ENCODE results near the gene RAPGEF4.

RAPGEF4 gene

DNA sequence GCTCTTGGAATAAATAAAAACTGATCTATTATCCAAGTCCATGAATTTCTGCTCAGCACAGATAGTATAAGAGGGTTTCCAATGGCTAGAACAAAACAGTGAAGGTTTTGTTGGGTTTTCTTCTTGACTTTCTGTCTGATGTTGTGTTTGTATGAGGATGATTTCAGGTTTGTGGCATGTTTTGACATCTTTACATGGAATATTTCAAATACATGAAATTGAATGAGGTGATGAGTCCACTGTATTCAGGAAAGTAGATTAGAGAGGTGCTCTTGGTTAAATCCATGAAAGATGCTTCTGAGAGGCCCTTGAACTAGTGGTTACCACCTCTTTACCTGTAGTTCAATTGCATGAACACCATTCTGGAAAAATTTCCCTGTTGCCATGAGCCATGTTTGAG is 84.3 kb downstream of the RAPGEF4 start:
- no peak for DNase-seq (ENCODE audit: low read depth)
- H3K4me3 ChIP-seq (ENCODE audit: low read length): no peak overlapping the region
- TF ChIP-seq, protein P1, sequence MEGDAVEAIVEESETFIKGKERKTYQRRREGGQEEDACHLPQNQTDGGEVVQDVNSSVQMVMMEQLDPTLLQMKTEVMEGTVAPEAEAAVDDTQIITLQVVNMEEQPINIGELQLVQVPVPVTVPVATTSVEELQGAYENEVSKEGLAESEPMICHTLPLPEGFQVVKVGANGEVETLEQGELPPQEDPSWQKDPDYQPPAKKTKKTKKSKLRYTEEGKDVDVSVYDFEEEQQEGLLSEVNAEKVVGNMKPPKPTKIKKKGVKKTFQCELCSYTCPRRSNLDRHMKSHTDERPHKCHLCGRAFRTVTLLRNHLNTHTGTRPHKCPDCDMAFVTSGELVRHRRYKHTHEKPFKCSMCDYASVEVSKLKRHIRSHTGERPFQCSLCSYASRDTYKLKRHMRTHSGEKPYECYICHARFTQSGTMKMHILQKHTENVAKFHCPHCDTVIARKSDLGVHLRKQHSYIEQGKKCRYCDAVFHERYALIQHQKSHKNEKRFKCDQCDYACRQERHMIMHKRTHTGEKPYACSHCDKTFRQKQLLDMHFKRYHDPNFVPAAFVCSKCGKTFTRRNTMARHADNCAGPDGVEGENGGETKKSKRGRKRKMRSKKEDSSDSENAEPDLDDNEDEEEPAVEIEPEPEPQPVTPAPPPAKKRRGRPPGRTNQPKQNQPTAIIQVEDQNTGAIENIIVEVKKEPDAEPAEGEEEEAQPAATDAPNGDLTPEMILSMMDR (IDR thresholded peaks at IDR 0.05; ENCODE audit: insufficient read depth, low read depth, low read length, missing control alignments): no peak

DNA sequence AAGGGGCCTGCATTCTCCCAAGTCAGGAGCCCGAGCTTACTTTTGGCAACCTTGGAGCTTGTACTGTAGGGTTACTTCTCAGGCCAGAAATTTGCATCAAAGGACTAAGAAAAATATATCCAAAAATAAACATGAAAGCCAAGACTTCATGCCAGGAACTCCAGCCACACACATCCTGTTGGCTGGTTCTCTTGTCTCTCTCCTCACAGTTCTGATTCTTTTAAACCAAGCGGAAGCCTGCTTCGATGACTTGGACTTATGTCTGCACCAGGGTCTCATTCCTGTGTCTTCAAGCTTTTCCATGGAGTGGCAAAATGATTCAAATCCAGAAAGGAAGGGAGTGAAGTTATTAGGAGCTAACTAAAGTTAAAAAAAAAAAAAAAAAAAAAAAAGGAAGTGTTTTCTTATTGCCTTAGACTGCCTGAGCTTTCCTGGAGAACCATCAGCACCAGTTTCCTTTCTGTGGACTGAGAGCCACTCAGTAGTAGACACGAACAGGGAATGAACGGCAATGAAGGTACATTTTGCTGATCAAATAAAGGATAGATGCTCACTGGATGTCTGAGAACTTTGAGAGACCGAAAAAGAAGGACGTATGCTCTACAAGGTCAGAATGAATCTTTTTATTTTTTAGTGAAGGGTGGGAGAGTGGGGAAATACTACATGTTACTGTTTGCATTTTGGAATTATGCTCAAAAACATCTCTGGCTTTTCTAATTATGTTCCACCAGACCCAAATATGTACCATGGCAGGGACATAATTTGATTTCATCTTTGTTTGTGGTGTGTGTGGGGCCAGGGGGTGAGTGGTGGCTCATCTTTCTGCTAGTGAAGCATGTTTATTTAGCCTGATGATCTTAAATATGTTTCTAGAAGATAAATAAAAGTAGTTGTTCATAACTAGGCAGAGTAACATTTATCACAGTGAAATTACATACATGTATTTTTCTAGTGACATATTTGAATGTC is 86.0 kb downstream of the RAPGEF4 start:
- no peak overlapping the region for H3K4me3 ChIP-seq (ENCODE audit: low read length)
- TF ChIP-seq, protein P1 (IDR thresholded peaks at IDR 0.05; ENCODE audit: insufficient read depth, low read depth, low read length, missing control alignments): no peak
- DNase-seq (ENCODE audit: low read depth): no peak

DNA sequence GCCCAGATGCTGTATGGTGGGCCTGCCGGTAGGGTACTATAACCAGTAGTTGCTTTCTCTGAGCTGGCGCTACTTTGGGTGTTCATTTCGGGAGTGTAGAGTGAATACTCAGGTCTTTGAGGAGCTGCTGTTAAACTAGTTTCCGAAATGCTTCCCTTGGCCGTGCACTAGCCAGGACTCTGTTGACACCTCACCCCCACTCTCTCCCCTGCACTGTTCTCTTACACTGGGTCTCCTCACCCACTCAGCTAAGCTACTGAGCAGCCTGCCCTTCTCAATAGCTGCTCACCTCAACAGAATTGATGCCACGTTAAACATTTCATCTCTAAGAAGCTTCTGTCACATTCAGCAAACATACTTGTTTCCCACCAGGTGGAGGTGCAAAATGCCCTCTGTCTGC is 86.9 kb downstream of the RAPGEF4 start:
- DNase-seq (ENCODE audit: low read depth): no peak
- no peak overlapping the region for H3K4me3 ChIP-seq (ENCODE audit: low read length)
- TF ChIP-seq, protein P1 (IDR thresholded peaks at IDR 0.05; ENCODE audit: insufficient read depth, low read depth, low read length, missing control alignments): no peak

DNA sequence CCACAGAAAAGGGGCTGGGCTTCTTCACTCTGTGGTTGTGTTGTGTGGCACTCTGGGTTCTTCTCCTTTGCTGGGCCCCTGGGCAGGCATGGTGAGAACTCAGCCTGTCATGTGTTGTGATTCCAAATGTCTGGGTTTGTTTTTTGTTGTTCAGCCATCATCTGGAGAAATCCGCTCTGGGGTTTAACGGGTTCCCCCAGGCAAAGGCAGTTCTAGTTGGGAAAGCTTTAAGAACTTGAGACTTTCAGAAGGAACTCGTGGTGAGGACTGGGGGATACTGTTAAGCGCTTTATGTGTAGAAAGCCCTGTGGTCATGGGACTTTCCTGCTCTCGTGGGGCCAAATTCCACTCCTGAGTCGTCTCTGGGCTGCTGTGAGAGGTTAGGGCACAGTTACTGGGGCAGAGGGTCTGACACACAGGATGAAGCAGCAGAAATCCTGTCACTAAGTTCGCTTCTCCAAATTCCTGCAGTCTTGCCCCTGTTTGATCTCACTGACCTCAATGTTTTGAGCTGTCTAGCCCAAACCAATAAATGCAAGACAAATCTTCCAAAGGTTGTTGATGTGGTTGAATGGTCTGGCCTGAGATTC is 87.7 kb downstream of the RAPGEF4 start:
- DNase-seq (ENCODE audit: low read depth): no peak

DNA sequence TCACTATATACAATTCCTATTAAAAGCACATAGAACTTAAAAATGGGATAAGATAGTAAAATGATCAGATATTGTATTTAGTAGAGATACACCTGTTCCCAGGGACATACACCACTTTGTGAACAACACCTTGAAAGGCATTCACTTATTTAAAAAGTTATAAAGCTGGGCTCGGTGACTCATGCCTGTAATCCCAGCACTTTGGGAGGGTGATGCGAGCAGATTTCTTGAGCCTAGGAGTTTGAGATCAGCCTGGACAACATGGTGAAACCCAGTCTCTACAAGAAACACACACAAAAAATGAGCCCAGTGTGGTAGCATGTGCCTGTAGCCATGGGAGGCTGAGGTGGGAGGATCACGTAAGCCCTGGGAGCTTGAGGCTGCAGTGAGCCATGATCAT is 90.9 kb downstream of the RAPGEF4 start:
- TF ChIP-seq, protein P1 (IDR thresholded peaks at IDR 0.05; ENCODE audit: insufficient read depth, low read depth, low read length, missing control alignments): no peak
- DNase-seq (ENCODE audit: low read depth): no peak
- H3K4me3 ChIP-seq (ENCODE audit: low read length): no peak overlapping the region

More for the DNA sequence above, 87.7 kb downstream of the RAPGEF4 start:
- TF ChIP-seq, protein P1 (IDR thresholded peaks at IDR 0.05; ENCODE audit: insufficient read depth, low read depth, low read length, missing control alignments): no peak
- no peak overlapping the region for H3K4me3 ChIP-seq (ENCODE audit: low read length)

DNA sequence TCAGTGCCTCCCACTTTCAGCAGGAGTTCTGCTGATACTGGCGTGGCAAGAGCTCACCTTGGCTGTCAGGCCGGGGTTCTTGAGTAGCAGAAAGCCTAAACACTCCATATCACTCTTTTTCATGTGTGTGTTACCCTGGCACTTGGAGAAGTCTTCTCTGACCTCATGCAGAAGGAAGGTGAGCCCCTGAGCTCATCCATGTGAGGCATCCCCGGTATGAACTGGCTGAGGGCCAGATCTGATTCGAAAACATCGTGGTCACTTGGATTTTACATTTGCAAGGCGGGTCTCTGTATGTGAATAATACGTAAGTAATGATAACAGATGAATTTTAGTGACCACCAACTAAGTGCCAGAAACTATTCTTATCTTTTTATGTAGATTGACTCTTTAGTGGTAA is 93.6 kb downstream of the RAPGEF4 start:
- DNase-seq (ENCODE audit: low read depth): peak; percentile 56
- TF ChIP-seq, protein P1 (IDR thresholded peaks at IDR 0.05; ENCODE audit: insufficient read depth, low read depth, low read length, missing control alignments): no peak
- H3K4me3 ChIP-seq (ENCODE audit: low read length): no peak overlapping the region

Measured in epithelial cell of esophagus (primary cell).